ENCODE results near the gene TTC33. TPM values are rescaled to one million over a fixed set of nuclear protein-coding genes. Genes with fewer than 3 reads are reported as not detected.

Gene TTC33
- polyA plus RNA-seq, 12 donors, result 20.8 to 27.2 (median 22.5) TPM; not detected in 1

DNA sequence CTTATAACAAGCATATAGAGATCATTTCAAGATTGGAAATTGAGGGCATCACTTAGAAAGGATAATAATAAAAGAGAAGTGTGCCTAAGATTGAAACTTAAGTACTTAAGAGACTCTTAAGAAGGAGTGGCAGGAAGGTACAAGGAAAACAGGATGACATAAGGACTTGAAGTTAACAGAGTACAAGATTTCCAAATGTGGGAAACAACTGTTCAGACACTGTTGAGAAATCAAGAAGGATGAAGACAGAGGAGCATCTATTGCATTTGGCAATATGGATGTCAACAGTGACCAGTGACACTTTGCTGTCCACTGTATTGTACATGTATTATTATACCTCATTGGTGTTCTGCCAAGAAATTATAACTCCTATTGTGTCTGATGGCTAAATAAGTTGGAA, 233.8 kb downstream of the TTC33 start:
- no peak for DNase-seq

DNA sequence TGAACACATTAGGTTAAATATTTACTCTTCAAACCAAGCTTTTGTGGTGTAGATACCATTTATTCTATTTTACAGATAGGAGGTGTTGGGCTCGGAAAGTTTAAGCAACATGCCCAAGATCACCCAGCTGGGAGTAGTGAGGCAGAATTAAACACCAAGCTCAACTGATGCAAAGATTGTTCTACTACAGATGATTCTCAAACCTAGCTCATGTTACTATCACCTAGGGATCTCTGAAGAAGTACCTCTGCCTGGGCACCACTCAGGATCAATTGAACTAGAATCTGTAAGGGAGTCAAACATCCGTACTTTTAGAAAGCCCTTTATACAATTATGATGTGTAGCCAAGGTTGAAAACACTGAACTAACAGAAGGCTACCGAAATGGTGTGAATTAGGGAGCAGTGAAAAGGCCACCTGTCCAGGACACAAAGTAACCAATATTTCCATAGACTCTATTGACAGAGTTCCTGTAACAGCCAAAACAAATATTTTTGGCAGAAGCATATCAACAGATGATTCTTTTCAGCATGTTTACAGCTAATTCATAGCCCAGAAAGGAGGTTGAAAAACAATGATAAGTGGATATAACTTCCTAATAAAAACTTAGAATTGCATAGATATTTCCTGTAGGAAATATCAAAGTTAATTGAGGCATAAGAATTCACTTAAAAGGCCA, 234.5 kb downstream of the TTC33 start:
- no peak for DNase-seq

DNA sequence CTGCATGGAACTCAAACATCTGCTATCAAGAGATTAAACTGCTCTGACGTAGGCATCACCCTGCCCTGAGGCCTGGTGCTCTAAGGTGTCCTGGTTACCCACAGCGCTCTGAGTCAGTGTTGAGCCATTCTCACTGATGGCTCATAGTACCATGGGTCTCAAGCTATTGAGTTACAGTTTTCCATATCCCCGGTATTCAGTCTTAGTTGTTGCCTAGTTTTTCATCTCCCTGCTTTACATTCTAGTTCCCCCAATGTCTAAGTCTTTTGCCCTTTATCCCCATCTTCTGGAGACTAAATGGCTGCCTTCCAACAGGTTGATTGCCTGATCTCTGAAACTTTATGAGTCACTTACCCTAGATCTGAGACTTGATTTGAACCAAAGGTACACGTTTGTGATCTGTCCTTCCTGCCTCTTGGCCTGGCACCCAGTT, 237.3 kb downstream of the TTC33 start:
- no peak for DNase-seq

DNA sequence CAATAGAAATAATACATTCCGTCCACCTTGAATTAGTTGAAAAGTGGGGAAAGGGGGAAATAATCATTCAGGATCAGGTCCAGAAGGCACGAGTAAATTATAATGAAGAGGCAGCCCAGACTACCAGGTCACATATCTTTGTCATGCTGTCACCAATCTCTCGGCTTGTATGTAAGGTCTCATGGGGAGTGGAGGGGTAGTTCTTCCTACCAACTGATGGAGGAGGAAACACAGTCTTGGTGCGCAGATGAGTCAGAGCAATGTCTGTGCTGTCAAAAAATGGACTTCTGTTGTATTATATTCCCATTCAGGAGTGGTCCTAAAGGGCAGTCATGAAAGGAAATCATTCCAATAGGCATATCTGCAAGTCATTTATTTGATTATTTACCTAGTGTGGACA, 240.3 kb downstream of the TTC33 start:
- no peak for DNase-seq

DNA sequence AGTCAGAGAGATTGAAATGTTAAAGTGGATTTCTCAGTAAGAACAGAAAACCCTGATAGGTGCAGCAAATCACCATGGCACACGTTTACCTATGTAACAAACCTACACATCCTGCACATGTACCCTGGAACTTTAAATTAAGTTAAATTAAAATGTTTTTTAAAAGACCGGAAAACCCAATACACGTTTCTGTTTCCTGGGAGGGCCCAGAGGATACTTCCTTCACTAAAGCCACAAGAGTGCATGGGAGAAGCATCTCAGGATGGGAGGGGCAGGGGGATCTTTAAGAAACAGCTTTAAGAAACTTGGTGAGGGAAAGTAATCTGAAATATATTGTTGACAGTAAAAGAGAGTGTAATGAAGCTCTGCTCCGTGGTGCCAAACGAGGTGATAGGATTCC, 240.8 kb downstream of the TTC33 start:
- no peak for DNase-seq

DNA sequence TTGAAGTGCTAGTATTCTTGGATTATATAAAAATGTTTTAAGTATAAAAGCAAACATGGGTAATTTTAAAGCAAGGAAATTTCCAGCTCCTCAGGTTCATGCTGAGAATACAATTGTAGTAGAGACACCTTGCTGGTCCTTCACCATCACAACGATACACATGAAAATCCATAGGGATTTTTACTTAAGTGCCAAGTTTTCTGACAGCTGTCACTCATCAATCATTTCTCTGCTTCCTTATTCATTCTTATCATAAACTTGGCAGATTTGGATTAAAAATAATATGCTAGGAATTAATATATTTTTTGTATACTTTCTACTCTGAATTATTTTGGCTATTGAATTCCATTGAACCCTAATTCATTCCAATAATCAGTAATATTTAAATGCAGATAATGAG, 244.0 kb downstream of the TTC33 start:
- DNase-seq, result no peak

DNA sequence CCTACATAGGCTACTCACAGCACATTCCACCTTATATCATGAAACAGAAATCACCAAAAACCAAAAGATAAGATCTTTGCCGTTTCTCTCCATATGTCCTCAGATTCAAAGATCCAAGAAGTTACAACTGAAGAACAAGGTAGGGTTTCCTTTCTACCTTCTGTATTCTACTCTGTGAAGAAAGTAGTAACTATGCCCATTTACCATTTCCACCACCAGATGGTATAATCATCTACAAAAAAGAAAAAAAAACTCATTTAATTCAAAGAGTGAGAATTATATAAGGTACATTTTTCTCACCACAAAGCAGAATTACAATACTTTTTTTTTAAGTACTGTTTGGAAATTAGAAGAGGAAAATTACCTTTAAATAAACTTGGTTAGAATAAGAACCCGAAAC, 248.7 kb downstream of the TTC33 start:
- DNase-seq, result no peak

DNA sequence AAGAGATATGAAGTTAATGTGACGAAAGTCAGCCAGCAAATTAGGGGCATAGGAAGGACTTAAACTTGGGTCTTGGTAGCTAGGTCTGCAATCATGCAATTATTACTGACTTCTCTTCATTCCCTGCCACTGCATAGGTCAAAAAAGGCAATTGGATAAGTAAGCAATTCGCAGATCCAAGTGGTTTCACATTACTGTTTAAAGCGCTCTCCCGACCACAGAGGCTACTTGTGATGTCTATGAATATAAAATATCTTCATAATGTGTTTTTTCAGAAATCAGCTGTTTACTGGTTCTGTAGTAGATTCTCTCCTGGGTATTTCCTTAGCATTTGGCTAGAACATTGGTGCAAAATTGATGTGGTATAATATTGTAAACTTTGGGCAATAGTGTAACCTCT, 250.7 kb downstream of the TTC33 start:
- DNase-seq, result no peak

DNA sequence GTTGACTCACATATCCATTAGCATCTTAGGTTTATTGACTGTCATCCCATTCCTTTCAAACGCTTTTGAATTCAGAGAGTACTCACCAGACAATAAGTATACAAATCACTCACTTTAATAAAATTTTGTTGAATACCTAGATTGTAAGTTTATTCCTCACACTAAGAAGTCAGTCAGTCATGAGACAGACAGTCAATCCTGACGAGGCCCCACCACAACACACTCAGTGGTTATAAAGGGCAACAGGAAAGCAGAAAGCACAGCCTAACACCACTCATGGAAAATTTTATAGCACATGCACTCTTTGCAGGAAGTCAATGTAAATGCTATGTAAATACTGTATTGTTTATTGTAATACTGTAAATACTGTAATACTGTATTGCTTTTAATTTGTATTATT, 252.3 kb downstream of the TTC33 start:
- no peak for DNase-seq

DNA sequence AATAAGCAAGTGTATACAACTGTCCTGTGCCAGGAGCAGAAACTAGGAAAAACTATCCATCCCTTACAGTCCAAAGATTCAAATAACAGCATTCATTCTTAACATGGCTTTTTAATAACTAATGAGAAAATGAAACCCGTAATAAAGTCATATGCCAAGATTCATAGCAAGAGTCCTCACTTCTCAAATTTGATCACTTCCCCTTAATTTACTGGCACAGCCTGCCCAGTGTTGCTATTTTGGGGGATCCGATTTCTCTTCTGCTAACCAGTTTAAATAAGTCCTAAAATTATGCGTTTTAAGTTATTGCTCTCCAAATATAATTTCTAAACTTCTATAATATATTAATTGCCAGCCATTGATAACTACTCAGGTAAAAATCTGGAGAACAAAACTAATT, 253.0 kb downstream of the TTC33 start:
- no peak for DNase-seq

DNA sequence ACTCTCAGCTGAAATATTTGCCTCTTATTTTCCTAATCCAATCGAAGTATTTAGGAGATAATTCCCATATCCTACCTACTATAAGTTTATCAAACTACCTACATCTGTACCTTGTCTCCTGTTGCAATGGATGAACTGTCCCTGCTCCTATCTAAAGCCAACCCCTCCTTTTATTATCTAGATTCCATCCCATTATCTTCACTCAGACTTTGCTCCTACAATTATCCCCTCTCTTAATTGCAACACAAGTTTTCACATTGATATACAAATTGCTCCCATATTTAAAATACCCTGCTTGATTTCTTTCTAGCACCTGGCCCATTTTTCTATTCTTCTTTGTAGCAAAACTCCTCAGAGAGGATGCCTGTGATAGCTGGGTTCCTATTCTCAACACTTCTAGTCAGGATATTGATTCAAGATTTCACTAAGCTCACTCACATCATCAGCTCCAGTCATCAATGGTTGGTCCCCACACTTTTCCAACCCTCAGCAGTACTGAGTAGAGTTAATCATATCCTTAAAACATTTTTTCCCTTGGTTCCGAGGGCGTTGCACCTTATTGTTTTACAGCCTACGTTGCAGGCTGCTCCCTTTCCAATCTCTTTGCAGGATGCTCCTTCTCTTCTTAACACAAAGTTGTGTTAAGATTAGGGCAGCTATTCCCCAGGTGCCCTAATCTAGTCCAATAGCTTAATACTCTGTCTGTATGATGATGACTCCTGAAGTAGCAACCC, 253.9 kb downstream of the TTC33 start:
- DNase-seq, result no peak

DNA sequence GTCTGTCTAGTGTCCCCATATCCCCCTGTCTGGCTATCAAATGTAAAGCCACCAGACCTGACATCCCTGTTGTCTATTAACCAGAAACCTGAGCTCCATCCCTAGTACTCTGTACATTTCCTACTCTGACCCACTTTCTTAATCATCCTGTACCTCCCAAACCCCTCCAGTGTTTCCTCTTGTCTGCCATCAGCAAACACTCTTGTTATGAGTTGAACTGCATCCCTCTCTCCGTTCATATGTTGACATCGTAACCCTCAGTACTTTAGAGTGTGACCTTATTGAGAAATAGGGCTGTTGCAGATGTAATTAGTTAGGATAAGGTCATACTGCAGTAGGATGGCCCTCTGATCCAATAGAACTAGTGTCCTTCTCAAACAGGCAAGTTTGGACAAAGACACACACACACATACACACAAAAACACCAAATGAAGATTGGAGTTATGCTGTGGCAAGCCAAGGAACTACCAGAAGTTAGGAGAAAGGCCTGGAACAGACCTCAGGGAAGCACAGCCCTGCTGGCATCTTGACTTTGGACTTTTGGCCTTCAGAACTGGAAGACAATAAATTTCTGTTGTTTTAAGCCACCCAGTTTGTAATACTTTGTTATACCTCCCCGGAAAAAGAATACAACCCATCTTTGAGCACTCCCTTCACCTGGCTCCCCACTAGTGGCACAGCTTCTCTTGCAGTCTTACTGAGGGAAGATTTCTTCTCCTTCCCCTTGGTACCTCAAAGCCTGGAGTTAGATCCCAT, 256.1 kb downstream of the TTC33 start:
- no peak for DNase-seq

DNA sequence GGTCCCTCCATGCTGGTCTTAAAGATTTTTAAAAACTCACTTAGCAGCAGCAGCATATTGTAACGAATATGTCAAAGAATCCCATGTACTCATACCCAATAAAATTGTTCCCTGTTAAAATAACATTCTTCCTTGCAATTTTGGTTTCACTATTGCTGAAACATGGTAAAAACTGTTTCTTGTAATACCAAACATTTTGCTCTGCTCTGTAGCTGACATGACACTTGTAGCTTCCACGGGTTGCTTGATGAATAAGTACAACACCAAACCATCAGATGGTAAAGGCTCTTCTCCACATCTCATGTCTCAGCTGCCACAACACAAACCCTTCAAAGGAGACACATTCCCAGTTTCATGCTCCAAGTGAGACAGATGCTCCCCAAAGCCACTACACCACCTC, 256.8 kb downstream of the TTC33 start:
- DNase-seq, result no peak

DNA sequence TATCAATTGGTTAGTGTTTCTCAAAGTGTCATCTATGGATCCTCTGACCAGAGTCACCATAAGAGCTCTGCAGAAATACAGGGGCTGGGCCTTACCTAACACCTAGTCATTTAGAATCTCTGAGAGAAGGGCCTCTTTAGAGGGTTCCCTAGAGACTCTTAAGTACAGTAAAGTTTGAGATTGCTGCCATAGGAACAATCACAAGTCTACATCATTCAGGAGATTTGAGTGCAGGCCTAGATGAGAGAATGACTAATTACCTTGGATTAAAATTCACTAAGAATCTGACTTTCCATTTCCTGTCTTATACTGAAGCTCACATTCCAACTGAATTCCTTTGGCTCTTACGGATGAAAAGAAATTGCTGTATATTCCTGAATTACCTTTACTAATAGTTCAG, 258.2 kb downstream of the TTC33 start:
- no peak for DNase-seq

DNA sequence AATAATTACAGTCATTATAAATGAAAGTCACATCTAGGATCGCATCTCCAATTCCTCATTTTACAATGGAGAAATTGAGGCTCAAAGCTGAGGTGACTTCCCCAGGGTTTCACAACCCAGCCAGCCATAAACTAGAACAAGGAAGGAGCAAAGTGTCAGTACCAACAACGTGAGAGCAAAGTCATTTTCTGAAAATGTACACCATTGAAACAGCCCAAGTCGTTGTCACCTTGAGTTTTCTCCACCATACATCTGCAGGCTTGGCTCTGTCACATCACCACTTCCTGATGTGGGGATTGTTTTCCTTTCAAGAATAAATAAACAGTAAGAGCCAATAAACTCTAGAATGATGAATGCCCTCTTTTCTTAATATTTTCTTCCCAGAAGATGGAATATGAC, 260.5 kb downstream of the TTC33 start:
- DNase-seq, result no peak

DNA sequence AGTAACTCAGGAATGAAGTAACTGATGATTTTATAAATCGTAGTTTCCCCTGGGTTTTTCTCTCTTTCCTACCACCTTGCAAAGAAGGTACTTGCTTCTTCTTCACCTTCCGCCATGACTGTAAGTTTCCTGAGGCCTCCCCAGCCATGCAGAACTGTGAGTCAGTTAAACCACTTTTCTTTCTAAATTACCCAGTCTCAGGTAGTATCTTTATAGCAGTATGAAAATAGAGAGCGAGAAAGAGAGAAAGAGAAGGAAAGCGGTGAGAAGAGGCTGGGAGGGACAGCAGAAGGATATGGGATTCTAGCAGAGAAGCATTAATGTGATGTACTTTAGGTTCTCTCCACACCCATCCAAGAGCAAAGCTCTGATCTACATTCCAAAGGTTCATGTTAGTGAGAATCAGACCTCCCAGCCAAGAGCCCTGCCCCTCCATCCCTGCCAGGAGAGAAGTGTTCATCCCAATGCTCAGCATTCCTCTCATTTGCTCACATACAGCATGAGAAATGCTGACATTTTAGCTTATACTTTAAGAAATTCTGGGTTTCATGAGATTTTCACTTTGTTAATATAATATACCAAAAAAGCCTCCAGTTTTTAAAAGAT, 261.0 kb downstream of the TTC33 start:
- no peak for DNase-seq

DNA sequence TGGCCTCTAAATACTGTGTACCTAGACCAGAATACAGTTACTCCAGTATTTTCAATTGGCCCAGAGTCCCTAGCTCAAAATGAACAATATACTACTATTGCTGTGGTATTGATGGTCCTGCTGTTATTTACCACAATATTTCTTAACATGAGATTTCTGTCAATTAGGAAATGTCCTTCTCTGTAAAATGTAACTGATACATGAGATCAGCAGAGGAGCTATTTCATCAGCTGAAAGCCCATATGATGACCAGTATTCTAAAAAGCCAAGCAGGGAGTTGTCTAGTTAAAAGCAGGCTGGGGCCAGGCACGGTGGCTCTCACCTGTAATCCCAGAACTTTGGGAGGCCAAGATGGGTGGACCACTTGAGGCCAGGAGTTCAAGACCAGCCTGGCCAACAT, 263.7 kb downstream of the TTC33 start:
- no peak for DNase-seq

DNA sequence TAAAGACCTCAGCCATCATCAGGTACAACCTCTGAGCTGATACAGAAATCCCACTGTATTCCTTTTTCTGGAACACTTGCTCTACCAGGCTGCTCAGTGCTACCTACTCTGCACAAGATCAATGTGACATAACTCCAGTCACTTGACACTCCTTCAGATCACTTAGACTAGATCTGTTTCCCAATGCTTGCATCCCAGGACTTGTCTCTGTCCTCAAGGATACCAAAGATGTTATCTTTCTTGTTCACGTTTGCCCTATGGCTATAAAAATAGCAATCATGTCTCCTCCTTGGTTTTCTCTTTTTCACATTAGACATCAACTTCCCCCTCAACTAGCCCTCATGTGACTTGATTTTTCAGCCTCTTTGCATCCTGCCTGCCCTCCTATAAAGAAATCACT, 264.1 kb downstream of the TTC33 start:
- DNase-seq, result no peak

DNA sequence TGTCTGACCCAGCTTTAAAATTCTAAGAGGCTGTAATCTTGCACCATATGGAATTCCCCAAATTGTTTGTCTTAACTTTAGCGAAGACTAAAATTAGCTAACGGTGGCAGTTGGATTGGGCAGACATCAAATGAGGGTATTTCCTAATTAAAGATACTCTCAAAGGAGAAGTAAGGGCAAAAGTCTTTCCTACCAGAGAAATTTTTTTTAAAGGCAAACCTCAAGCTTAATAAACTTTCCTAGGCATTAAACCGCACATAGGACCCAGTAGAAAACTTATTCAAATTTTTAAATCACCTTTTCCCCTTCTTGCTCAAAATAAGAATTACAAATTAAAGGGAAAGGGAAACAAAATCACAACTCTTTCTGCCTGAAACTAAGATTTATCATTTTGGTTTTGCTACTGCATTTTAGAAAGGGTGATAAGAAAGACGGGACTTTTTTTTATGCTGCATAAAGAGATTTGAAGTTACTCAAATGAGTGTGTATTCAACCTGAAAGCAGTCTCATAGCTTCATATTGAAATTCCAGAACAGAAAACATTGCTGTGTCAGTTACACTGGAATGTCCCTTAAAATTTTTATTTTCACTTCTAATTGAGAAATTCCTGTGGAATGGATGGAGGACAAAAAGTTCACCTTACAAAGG, 265.2 kb downstream of the TTC33 start:
- DNase-seq, result no peak

DNA sequence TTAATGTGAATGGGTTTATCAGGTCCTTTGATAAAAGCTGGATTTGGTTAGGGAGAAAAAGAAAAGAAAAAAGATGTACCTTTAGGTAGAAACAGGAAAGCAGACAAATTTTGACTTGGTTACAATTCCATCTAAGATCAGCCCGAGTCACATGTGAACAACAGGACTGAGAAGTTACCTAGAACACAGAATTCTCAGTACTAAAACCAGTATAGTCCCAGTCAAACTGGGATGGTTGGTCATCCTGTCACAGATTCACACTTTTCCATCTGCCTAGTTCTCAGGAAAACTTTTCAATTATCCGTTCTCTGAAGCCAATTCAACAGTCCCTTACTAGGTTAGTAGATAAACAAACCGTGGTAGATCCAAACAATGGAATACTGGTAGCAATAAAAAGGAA, 266.3 kb downstream of the TTC33 start:
- DNase-seq, result no peak

DNA sequence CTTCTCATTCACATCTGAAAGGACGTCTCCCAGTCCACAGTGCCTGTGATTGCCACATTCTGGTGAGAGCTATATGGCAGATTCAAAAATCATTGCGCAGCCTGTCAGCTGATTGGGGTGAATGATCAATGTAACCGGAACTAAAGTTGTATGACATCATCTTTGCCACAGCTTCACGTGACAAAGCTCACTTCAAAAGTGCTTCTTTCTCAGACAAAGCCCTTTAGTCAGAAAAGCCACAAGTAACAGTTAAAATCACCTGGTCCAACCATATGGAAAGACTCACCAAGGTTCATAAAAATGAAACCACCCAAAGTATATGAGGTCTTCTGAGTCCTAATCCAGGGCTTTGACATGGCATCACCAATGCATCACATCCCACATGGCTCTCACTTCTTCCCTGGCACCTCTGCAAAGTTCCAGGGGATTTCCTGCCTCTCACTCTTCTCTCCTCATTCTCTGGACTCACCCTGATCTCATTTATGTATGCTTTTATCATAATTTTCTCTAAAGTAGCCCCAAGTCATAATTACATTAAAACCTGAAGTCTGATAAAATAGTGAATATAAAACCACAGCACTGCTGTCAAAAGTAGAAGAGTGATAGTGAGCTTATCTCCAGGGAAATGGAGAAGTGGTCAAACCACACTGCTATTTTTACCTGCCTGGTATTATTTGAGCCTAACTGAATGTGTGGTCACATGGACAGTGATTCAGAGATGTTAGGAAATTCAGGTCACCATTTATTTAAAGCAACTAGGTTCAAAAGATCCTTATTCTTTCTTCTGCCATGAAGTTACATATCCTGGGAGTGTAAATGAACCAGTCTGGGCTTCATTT, 269.1 kb downstream of the TTC33 start:
- no peak for DNase-seq

Measured in muscle of arm (tissue), 12 donors.